ENCODE results near the gene GAGE12H.

- no peak for TF ChIP-seq CTCF (IDR thresholded peaks at IDR 0.05)
- no peak for TF ChIP-seq YY1 (IDR thresholded peaks at IDR 0.05; ENCODE audit: low read depth)
- TF ChIP-seq GABPA (IDR thresholded peaks at IDR 0.05; ENCODE audit: low read depth): no peak
- no peak for TF ChIP-seq EP300 (IDR thresholded peaks at IDR 0.05; ENCODE audit: borderline replicate concordance in 1 of 2, low read depth in 1 of 2, low read length in 1 of 2)
- TF ChIP-seq SMC3 (IDR thresholded peaks at IDR 0.05; ENCODE audit: low read depth, low read length): no peak
- TF ChIP-seq TAF1 (IDR thresholded peaks at IDR 0.05; ENCODE audit: borderline replicate concordance, low read depth, low read length): no peak
- TF ChIP-seq SIN3A (IDR thresholded peaks at IDR 0.05; ENCODE audit: borderline replicate concordance, low read depth, low read length): no peak
- no peak for TF ChIP-seq RCOR1 (IDR thresholded peaks at IDR 0.05; ENCODE audit: low read length)
- TF ChIP-seq RFX5 (IDR thresholded peaks at IDR 0.05; ENCODE audit: low read length): no peak
- no peak for TF ChIP-seq PBX3 (IDR thresholded peaks at IDR 0.05)
- TF ChIP-seq MEF2A (IDR thresholded peaks at IDR 0.05; ENCODE audit: borderline replicate concordance, low read depth): no peak
- no peak for TF ChIP-seq CHD2 (IDR thresholded peaks at IDR 0.05; ENCODE audit: low read length, partially characterized antibody)
Observed at GRCh38 chrX:49618574-49618973, 38.8 kb downstream of the GAGE12H start.
